Neural cell (in vitro differentiated cells): Measurements from ENCODE around the gene HDC. TPM values are rescaled to one million over a fixed set of nuclear protein-coding genes. Genes with fewer than 3 reads are reported as not detected.

ENCODE experiments used
- H2AFZ ChIP-seq: fragments of 200-600, 300-800 bp; sonication (generic), shearing (Covaris generic); 2 replicates; pipeline ENCODE4 v1.6.0; 2014; ENCODE audit warnings: low read depth, mild to moderate bottlenecking, antibody characterized with exemption, low read length, moderate library complexity
- H3F3A ChIP-seq: fragments of 200-600 bp; shearing (Covaris generic); 2 replicates; pipeline ENCODE4 v1.6.1; 2016; ENCODE audit warnings: mild to moderate bottlenecking, moderate library complexity, mixed read lengths, antibody characterized with exemption, low read length; ENCODE audit not compliant: insufficient read depth, poor library complexity, severe bottlenecking
- H3K27ac ChIP-seq: fragments of 200-600, 300-800 bp; sonication (generic), shearing (Covaris generic); 2 replicates; pipeline ENCODE4 v1.5.1; 2014; ENCODE audit warnings: mild to moderate bottlenecking, low read length, moderate library complexity
- H3K27me3 ChIP-seq: fragments of 300-800, 200-600 bp; sonication (generic), shearing (Covaris generic); 2 replicates; pipeline ENCODE4 v1.6.0; 2014; ENCODE audit warnings: mild to moderate bottlenecking, low read depth, low read length, moderate library complexity; ENCODE audit not compliant: insufficient read depth
- H3K36me3 ChIP-seq: fragments of 300-800, 200-600 bp; sonication (generic), shearing (Covaris generic); 2 replicates; pipeline ENCODE4 v1.5.1; 2014; ENCODE audit warnings: mild to moderate bottlenecking, antibody characterized with exemption, low read length, moderate library complexity; ENCODE audit not compliant: insufficient read depth
- H3K4me2 ChIP-seq: fragments of 300-800, 200-600 bp; sonication (generic), shearing (Covaris generic); 2 replicates; pipeline ENCODE4 v1.6.0; 2014; ENCODE audit warnings: mild to moderate bottlenecking, low read length
- H3K4me3 ChIP-seq: fragments of 300-800, 200-600 bp; sonication (generic), shearing (Covaris generic); 2 replicates; pipeline ENCODE4 v1.5.1; 2014; ENCODE audit warnings: mild to moderate bottlenecking, low read length, moderate library complexity
- H3K79me2 ChIP-seq: fragments of 200-600 bp; shearing (Covaris generic); replicated peaks from 2 replicates; pipeline ENCODE4 v1.6.0; 2014; ENCODE audit warnings: mild to moderate bottlenecking, low read length, moderate library complexity; ENCODE audit not compliant: insufficient read depth
- H3K9ac ChIP-seq: fragments of 300-800, 200-600 bp; sonication (generic), shearing (Covaris generic); 2 replicates; pipeline ENCODE4 v1.6.1; 2016; ENCODE audit warnings: mild to moderate bottlenecking, low read length, mixed read lengths
- H3K9me2 ChIP-seq: fragments of 200-600 bp; shearing (Covaris generic); 2 replicates; pipeline ENCODE4 v1.6.1; 2016; ENCODE audit warnings: mild to moderate bottlenecking, low read length, mixed read lengths; ENCODE audit not compliant: insufficient read depth
- H3K9me3 ChIP-seq: fragments of 200-600, 300-800 bp; sonication (generic), shearing (Covaris generic); 2 replicates; pipeline ENCODE4 v1.6.1; 2016; ENCODE audit warnings: mild to moderate bottlenecking, mixed run types, low read length, moderate library complexity, mixed read lengths
- H4K20me1 ChIP-seq: fragments of 200-600 bp; shearing (Covaris generic); 2 replicates; pipeline ENCODE4 v1.6.1; 2016; ENCODE audit warnings: mild to moderate bottlenecking, mixed run types; ENCODE audit not compliant: insufficient read depth
- EP300 ChIP-seq: fragments of 450-650 bp; conservative IDR thresholded peaks from 2 replicates; pipeline ENCODE4 v1.6.1; 2014; ENCODE audit warnings: antibody characterized with exemption, mild to moderate bottlenecking, moderate library complexity; ENCODE audit not compliant: poor library complexity, severe bottlenecking
- EZH2 ChIP-seq: fragments of 200-600, 300-800 bp; shearing (Covaris generic), sonication (generic); IDR thresholded peaks from 2 replicates; pipeline ENCODE4 v1.6.1; 2014; ENCODE audit warnings: antibody characterized with exemption, low read length, borderline replicate concordance, mild to moderate bottlenecking; ENCODE audit not compliant: insufficient read depth, poor library complexity, severe bottlenecking
- MXI1 ChIP-seq: fragments of 450-650 bp; conservative IDR thresholded peaks from 2 replicates; pipeline ENCODE4 v1.6.1; 2014; ENCODE audit warnings: antibody characterized with exemption, mild to moderate bottlenecking; ENCODE audit not compliant: poor library complexity, severe bottlenecking
- POLR2AphosphoS5 ChIP-seq: IDR thresholded peaks from 2 replicates; pipeline ENCODE4 v1.6.1; 2012
- RAD21 ChIP-seq: fragments of 450-650 bp; conservative IDR thresholded peaks from 2 replicates; pipeline ENCODE4 v1.6.1; 2014; ENCODE audit warnings: antibody characterized with exemption, mild to moderate bottlenecking, moderate library complexity
- SMC3 ChIP-seq: fragments of 450-650 bp; conservative IDR thresholded peaks from 2 replicates; pipeline ENCODE4 v1.6.1; 2014; ENCODE audit warnings: antibody characterized with exemption, mild to moderate bottlenecking, moderate library complexity; ENCODE audit not compliant: poor library complexity
- TAF1 ChIP-seq: IDR thresholded peaks from 2 replicates; pipeline ENCODE4 v1.6.1; 2012; ENCODE audit warnings: low read depth
- polyA plus RNA-seq: library from polyadenylated mRNA; depleted of rRNA; stranded (reverse); fragments of >200 nt; gene quantifications from 2 replicates; pipeline ENCODE4 v1.2.3, GENCODE V29; 2014
- TF ChIP-seq, protein P1 (sequence below): IDR thresholded peaks from 2 replicates; pipeline ENCODE4 v1.6.1; 2012; ENCODE audit warnings: borderline replicate concordance
- TF ChIP-seq, protein P2 (sequence below): fragments of 450-650 bp; IDR thresholded peaks from 2 replicates; pipeline ENCODE4 v1.5.1; 2014; ENCODE audit warnings: antibody characterized with exemption, mild to moderate bottlenecking, moderate library complexity; ENCODE audit not compliant: poor library complexity, severe bottlenecking

The HDC gene
- polyA plus RNA-seq, 1 donor from 2014 or later, result 4.5 TPM

DNA sequence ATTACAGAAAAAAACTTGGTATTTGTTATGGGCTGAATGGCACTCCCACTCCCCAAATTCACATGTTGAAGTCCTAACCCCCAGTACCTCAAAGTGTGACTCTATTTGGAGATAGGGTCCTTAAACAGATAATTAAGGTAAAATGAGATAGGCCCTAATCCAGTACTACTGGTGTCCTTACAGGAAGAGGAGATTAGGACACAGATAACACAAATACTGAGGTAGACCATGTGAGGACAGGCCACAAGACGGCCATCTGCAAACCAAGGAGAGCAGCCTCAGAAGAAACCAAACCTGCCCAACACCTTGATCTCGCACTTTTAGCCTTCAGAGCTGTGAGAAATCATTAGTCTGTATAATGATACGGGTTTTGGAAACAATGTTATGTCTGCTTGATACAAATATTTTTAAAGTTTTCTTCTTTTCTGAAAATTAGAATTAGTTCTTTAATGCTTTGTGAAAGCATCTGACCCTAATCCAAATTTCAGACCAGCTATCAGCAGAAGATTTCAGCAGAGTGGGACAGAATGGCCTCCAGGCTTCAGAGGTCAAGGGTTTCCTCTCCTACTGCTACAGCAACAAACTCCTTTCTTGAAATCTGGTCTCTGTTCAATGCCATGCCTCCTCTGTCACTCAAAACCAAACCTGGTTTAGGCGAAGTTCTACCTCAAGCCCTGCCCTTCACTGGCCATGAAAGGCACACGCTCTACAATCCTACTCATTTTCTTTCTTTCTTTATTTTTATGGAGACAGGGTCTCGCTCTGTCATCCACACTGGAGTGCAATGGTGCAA lies 22.0 kb upstream of the HDC start:
- Histone ChIP-seq H3F3A (no peaks in the 10 kb centered on the region), H3K9ac (no peak overlapping the region), H3K4me2 (no peak overlapping the region), H3K36me3 (no peaks in the 10 kb centered on the region), H3K27ac (no peak overlapping the region), H2AFZ (no peak overlapping the region), H3K79me2 (no peaks in the 10 kb centered on the region), H3K4me3 (no peak overlapping the region), H3K9me3 (no peaks in the 10 kb centered on the region), H3K27me3 (no peaks in the 10 kb centered on the region), H4K20me1 (no peaks in the 10 kb centered on the region), H3K9me2 (no peaks in the 10 kb centered on the region)
- no peak for TF ChIP-seq EP300
- TF ChIP-seq, protein P1, sequence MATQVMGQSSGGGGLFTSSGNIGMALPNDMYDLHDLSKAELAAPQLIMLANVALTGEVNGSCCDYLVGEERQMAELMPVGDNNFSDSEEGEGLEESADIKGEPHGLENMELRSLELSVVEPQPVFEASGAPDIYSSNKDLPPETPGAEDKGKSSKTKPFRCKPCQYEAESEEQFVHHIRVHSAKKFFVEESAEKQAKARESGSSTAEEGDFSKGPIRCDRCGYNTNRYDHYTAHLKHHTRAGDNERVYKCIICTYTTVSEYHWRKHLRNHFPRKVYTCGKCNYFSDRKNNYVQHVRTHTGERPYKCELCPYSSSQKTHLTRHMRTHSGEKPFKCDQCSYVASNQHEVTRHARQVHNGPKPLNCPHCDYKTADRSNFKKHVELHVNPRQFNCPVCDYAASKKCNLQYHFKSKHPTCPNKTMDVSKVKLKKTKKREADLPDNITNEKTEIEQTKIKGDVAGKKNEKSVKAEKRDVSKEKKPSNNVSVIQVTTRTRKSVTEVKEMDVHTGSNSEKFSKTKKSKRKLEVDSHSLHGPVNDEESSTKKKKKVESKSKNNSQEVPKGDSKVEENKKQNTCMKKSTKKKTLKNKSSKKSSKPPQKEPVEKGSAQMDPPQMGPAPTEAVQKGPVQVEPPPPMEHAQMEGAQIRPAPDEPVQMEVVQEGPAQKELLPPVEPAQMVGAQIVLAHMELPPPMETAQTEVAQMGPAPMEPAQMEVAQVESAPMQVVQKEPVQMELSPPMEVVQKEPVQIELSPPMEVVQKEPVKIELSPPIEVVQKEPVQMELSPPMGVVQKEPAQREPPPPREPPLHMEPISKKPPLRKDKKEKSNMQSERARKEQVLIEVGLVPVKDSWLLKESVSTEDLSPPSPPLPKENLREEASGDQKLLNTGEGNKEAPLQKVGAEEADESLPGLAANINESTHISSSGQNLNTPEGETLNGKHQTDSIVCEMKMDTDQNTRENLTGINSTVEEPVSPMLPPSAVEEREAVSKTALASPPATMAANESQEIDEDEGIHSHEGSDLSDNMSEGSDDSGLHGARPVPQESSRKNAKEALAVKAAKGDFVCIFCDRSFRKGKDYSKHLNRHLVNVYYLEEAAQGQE, result no peak
- TF ChIP-seq SMC3, result no peak
- TF ChIP-seq MXI1, result no peak

DNA sequence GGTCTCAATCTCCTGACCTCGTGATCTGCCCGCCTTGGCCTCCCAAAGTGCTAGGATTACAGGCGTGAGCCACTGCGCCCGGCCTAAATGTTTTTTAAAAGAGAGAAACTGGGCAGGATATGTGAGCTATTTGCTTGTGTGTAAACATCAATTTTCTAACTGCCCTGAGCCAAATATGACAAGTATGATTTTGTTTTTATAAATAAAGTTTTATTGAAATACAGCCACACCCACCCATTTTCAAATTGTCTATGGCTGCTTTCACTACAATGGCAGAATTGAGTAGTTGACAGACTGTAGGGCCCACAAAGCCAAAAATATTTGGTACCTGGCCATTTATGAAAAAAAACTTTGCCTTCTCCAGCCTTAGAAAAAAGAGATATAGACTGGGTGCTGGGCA lies 15.9 kb upstream of the HDC start:
- H3K79me2 ChIP-seq, result no peaks in the 10 kb centered on the region
- H3K27me3 ChIP-seq, result no peaks in the 10 kb centered on the region
- no peaks in the 10 kb centered on the region for H3K36me3 ChIP-seq
- no peak overlapping the region for H3K27ac ChIP-seq
- no peaks in the 10 kb centered on the region for H4K20me1 ChIP-seq
- no peak overlapping the region for H3K4me3 ChIP-seq
- no peak overlapping the region for H3K4me2 ChIP-seq
- no peak for TF ChIP-seq POLR2AphosphoS5
- TF ChIP-seq, protein P2, sequence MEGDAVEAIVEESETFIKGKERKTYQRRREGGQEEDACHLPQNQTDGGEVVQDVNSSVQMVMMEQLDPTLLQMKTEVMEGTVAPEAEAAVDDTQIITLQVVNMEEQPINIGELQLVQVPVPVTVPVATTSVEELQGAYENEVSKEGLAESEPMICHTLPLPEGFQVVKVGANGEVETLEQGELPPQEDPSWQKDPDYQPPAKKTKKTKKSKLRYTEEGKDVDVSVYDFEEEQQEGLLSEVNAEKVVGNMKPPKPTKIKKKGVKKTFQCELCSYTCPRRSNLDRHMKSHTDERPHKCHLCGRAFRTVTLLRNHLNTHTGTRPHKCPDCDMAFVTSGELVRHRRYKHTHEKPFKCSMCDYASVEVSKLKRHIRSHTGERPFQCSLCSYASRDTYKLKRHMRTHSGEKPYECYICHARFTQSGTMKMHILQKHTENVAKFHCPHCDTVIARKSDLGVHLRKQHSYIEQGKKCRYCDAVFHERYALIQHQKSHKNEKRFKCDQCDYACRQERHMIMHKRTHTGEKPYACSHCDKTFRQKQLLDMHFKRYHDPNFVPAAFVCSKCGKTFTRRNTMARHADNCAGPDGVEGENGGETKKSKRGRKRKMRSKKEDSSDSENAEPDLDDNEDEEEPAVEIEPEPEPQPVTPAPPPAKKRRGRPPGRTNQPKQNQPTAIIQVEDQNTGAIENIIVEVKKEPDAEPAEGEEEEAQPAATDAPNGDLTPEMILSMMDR, result no peak
- no peak for TF ChIP-seq EP300
- TF ChIP-seq RAD21, result no peak
- no peak for TF ChIP-seq SMC3
- H3F3A ChIP-seq, result no peaks in the 10 kb centered on the region
- H3K9me2 ChIP-seq, result no peaks in the 10 kb centered on the region
- no peaks in the 10 kb centered on the region for H3K9me3 ChIP-seq
- H3K9ac ChIP-seq, result no peak overlapping the region
- no peak overlapping the region for H2AFZ ChIP-seq

DNA sequence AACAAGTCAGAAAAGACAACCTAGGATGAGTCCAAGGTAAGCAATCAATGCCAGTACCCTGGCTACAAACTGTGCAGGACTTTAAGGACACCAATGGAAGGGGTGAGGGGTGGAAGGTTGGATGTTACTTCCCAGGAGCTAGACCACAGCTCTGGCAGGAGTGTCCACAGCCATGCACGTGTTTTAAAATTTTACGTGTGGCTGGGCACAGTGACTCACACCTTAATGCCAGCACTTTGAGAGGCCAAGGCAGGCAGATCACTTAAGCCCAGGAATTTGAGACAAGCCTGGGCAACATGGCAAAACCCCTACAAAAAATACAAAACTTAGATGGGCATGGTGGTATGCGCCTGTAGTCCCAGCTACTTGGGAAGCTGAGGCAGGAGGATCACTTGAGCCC lies 14.7 kb upstream of the HDC start:
- Histone ChIP-seq H3K4me3 (no peak overlapping the region), H3K27me3 (no peaks in the 10 kb centered on the region)
- TF ChIP-seq TAF1 (no peak), EZH2 (no peak), EP300 (no peak), POLR2AphosphoS5 (no peak), MXI1 (no peak), SMC3 (no peak), RAD21 (no peak)
- TF ChIP-seq, protein P2, result no peak
- TF ChIP-seq, protein P1, result no peak

More for the DNA sequence above, 14.7 kb upstream of the HDC start:
- Histone ChIP-seq H3K9me3 (no peaks in the 10 kb centered on the region), H3K27ac (no peak overlapping the region), H3K36me3 (no peaks in the 10 kb centered on the region), H3F3A (no peaks in the 10 kb centered on the region), H3K9me2 (no peaks in the 10 kb centered on the region), H2AFZ (no peak overlapping the region), H3K9ac (no peak overlapping the region), H3K79me2 (no peaks in the 10 kb centered on the region), H3K4me2 (no peak overlapping the region), H4K20me1 (no peaks in the 10 kb centered on the region)
